A673 (cell line): Measurements from ENCODE around the gene FAM98A. TPM values are rescaled to one million over a fixed set of nuclear protein-coding genes. Genes with fewer than 3 reads are reported as not detected.

Experiments used
- BruUV-seq: library from RNA; stranded (reverse); fragments of 400-500 nt; replicated peaks from 2 replicates; lab custom pipeline; 2021; lab: Mats Ljungman, UMichigan
- CTCF ChIA-PET: fragments of 300-600 bp; sonication (Branson Sonifier 250); formaldehyde crosslinking; loops from one replicate; lab custom pipeline; 2022; ENCODE audit warnings: antibody characterized with exemption; lab: Charles Lee
- POLR2A ChIA-PET: fragments of 300-600 bp; sonication (Branson Sonifier 250); formaldehyde crosslinking; loops from one replicate; lab custom pipeline; 2022; ENCODE audit warnings: antibody characterized with exemption; ENCODE audit not compliant: low non-redundant PET; lab: Charles Lee
- DNase-seq: peaks from one replicate; pipeline ENCODE4 v3.0.0-alpha.2; 2015; ENCODE audit warnings: low spot score
- H3K27ac ChIP-seq: fragments of 200-600 bp; sonication (generic); 2 replicates; pipeline ENCODE4 v1.5.1; 2016; ENCODE audit warnings: mixed run types, low read depth, mild to moderate bottlenecking, mixed read lengths, antibody characterized with exemption, low read length; ENCODE audit not compliant: poor library complexity, severe bottlenecking
- H3K27me3 ChIP-seq: fragments of 200-600 bp; sonication (generic); replicated peaks from 2 replicates; pipeline ENCODE4 v1.6.1; 2017; ENCODE audit warnings: mixed run types, low read depth, mild to moderate bottlenecking, mixed read lengths, antibody characterized with exemption, low read length; ENCODE audit not compliant: insufficient read depth, poor library complexity
- H3K36me3 ChIP-seq: fragments of 200-600 bp; sonication (generic); 2 replicates; pipeline ENCODE4 v1.6.1; 2016; ENCODE audit warnings: mixed run types, mild to moderate bottlenecking, mixed read lengths, antibody characterized with exemption, low read length; ENCODE audit not compliant: insufficient read depth, poor library complexity, severe bottlenecking
- H3K4me1 ChIP-seq: fragments of 200-600 bp; sonication (generic); 2 replicates; pipeline ENCODE4 v1.6.1; 2017; ENCODE audit warnings: mixed run types, mild to moderate bottlenecking, mixed read lengths, antibody characterized with exemption, low read length; ENCODE audit not compliant: insufficient read depth, poor library complexity, severe bottlenecking
- H3K4me3 ChIP-seq: fragments of 200-600 bp; sonication (generic); 2 replicates; pipeline ENCODE4 v1.5.1; 2016; ENCODE audit warnings: low read depth, mixed run types, mild to moderate bottlenecking, mixed read lengths, low read length; ENCODE audit not compliant: poor library complexity, severe bottlenecking
- H3K9me3 ChIP-seq: fragments of 200-600 bp; sonication (generic); 2 replicates; pipeline ENCODE4 v1.6.1; 2016; ENCODE audit warnings: mixed run types, low read depth, mild to moderate bottlenecking, mixed read lengths, antibody characterized with exemption, low read length; ENCODE audit not compliant: poor library complexity, severe bottlenecking
- EZH2 ChIP-seq: fragments of 200-600 bp; sonication (generic); IDR thresholded peaks from 2 replicates; pipeline ENCODE4 v1.6.1; 2017; ENCODE audit warnings: borderline replicate concordance, low read depth, mild to moderate bottlenecking, mixed read lengths, antibody characterized with exemption, low read length; ENCODE audit not compliant: poor library complexity, severe bottlenecking
- intact Hi-C: fragments of 100-400 bp; cut with micrococcal nuclease; formaldehyde crosslinking; loops from one replicate; pipeline ENCODE4 v1.10.0; 2022; ENCODE audit not compliant: unreplicated experiment
- total RNA-seq: library from RNA; stranded (reverse); gene quantifications from 2 replicates; pipeline ENCODE4 v1.2.3, GENCODE V29; 2021
- TF ChIP-seq, protein P1 (sequence below): fragments of 300-800, 200-600 bp; sonication (generic); conservative IDR thresholded peaks from 2 replicates; pipeline ENCODE4 v1.5.1; 2017; ENCODE audit warnings: low read depth, mild to moderate bottlenecking, antibody characterized with exemption, low read length, moderate library complexity, mixed read lengths

Gene FAM98A
- total RNA-seq, 1 experiment from 2014 or later, result 64.7 TPM

- no peak for DNase-seq
- CTCF ChIA-PET, result no interaction called here
- no TSS peak for BruUV-seq
- POLR2A ChIA-PET, result interaction anchor here (0.6 kb wide), 1 partner anchor 209 kb away, joined by 4 read pairs; no protein-coding TSS in a partner anchor
- no peaks in the 10 kb centered on the region for H3K36me3 ChIP-seq
- H3K4me3 ChIP-seq, result no peak overlapping the region
- H3K9me3 ChIP-seq, result no peaks in the 10 kb centered on the region
- intact Hi-C loops, result no loop called here
- TF ChIP-seq EZH2, result no peak
- TF ChIP-seq, protein P1, sequence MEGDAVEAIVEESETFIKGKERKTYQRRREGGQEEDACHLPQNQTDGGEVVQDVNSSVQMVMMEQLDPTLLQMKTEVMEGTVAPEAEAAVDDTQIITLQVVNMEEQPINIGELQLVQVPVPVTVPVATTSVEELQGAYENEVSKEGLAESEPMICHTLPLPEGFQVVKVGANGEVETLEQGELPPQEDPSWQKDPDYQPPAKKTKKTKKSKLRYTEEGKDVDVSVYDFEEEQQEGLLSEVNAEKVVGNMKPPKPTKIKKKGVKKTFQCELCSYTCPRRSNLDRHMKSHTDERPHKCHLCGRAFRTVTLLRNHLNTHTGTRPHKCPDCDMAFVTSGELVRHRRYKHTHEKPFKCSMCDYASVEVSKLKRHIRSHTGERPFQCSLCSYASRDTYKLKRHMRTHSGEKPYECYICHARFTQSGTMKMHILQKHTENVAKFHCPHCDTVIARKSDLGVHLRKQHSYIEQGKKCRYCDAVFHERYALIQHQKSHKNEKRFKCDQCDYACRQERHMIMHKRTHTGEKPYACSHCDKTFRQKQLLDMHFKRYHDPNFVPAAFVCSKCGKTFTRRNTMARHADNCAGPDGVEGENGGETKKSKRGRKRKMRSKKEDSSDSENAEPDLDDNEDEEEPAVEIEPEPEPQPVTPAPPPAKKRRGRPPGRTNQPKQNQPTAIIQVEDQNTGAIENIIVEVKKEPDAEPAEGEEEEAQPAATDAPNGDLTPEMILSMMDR, result no peak
- peaks cover 4% of the 10 kb centered on the region for H3K4me1 ChIP-seq
- no peak overlapping the region for H3K27ac ChIP-seq
- H3K27me3 ChIP-seq, result no peaks in the 10 kb centered on the region
Observed at GRCh38 chr2:33602201-33602830, 3.2 kb upstream of the FAM98A start.

DNA sequence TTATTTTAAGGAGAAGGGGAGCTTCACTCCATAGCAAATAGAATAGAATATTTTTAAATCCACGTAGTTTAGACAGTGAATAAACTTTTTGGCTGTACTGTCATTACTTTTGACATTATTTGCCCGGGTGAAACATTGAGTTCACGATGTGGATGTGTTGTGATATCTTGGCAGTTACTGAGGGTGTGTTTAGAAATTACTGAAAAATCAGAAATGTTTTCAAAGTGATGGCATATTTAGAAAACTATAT lies 769 bp upstream of the FAM98A start:
- Histone ChIP-seq H3K27me3 (no peaks in the 10 kb centered on the region), H3K36me3 (peaks cover under 1% of the 10 kb centered on the region), H3K4me1 (peaks cover 4% of the 10 kb centered on the region), H3K4me3 (peak overlapping the region; percentile 83), H3K27ac (no peak overlapping the region), H3K9me3 (no peaks in the 10 kb centered on the region)
- intact Hi-C loops, result no loop called here
- no peak for DNase-seq
- no TSS peak for BruUV-seq
- ChIA-PET CTCF (interaction anchor here (0.6 kb wide), 1 partner anchor 532 kb away, joined by 5 read pairs; no protein-coding TSS in a partner anchor), POLR2A (no interaction called here)
- TF ChIP-seq, protein P1, result no peak
- TF ChIP-seq EZH2, result no peak

DNA sequence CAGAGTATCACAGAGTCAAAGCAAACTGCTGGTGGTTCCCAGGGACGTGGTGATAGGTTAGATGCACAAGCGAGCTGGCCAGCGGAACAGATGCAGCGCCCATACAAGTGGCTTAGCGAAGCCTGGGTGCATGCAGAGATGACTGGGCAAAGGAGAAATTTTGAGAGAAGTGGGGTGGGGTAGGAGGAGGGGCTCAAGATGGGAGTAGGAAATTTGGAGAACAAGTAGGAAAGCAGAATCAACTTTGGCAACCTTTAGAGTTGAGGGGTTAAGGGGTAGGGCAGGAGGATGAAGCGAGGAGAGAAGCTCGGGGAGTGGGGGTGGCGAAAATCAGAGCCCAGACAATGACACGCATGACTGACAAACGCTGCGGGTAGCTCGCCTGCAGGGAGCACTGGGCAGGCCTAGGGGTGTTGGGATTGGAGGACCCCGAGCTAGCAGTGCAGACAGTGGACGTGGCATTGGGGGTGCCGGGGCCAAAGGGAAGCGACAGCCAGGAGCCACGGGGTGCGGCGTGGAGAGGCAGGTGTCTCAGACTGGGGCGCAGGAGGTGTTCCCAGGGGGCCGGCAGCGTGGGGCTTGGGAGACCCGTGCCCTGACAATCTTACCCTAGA lies 431 bp downstream of the FAM98A start:
- POLR2A ChIA-PET, result no interaction called here
- DNase-seq, result peak; percentile 30
- intact Hi-C loops, result no loop called here

More for the DNA sequence above, 431 bp downstream of the FAM98A start:
- BruUV-seq, result no TSS peak
- Histone ChIP-seq H3K4me3 (peak overlapping the region; percentile 83), H3K4me1 (peaks cover 4% of the 10 kb centered on the region), H3K9me3 (no peaks in the 10 kb centered on the region), H3K27ac (peak overlapping the region; percentile 65), H3K27me3 (no peaks in the 10 kb centered on the region), H3K36me3 (peaks cover 5% of the 10 kb centered on the region)
- TF ChIP-seq, protein P1, result no peak
- no peak for TF ChIP-seq EZH2
- CTCF ChIA-PET, result no interaction called here
